ENCODE results near the gene C2orf80.
"Not testable (repeated sequence)": the region's sequence is repeated elsewhere in the genome, so short reads cannot be mapped to it uniquely, and the experiment has no call there.

Gene C2orf80

DNA sequence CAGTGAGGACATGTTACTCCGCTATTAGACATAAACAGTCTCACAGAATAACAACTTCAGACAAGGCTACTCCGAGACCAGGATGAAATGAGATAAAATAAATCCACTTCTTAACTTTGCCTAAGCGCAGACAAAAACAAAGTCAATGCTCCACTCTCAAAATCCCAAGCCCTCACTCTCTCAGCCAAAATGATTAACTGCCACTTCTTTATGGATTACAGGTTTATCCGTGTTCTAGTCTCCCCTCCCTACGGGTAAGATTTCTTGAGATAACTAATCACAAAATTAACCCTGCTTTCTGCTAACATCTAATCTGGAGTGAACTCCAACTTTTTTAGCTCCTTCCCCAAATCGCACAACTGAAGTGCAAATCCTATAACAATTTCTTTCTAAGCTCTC lies 59.1 kb downstream of the C2orf80 start:
- DNase-seq, result no peak

DNA sequence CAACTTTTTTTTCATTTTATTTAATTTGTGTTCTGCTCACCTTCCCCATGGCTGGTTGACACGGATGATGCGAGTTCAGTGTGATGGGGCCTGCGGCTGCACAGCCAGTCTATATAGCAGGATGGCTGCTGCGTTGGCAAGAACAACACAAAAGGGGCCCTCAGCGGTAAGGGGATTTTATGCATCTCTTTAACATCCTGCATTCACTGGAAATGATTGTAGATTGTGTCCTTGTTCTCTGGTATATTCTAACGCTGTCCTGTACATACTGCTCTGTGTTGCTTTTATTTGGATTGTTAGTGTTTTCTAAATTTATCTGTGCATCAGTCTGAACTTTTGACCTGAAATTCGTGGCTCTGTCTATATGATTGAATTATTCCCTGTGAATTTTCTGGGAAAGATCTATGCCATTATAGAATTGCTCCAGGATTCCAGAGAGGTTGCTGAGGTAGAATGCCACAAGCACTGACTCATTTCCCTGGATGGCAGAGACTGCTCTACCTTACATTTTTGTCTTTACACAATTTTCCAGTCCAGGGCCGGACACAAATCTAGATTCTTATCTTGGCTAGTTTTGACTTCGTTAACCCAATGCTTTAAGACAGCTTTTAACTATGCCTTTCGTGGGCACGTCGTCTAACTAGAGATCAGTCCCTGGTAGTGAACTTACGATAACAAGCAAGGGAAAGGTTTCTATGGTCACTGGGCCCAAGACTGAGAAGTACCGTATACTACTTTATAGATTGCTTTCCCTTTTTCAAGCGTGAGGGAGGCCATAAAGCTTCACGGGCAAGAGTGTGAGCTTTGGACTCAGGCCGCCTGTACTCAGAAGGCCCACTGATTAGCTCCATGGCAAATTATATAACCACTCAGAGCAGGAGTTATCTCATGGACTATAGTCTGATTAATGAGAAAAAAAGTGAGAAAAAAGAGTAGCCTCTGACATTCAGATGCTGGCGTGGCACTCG lies 59.8 kb downstream of the C2orf80 start, which contains the start of gene CRYGC:
CRYGC (minus strand) TSS at position 85 of the 968 bp plus-strand sequence; CDS start at position 49, 36 bp downstream.
- no peak for DNase-seq

DNA sequence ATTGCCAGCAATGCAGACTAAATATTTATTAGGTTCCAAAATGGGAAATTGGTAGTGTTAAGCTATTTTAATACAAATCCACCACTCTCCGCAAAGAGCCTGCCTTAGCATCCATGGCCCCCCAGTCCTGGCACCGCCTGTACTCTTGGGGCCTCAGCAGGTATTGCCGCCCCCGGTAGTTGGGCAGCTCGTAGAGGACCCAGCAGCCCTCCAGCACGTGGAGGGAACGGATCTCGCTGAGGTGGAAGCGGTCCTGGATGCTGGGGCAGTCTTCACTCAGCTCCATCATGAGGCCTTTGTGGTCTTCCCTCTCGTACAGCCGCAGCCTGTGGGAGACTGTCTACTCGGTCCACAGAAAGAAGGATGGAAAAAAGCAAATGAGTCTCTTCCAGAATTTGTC lies 61.7 kb downstream of the C2orf80 start:
- no peak for DNase-seq

DNA sequence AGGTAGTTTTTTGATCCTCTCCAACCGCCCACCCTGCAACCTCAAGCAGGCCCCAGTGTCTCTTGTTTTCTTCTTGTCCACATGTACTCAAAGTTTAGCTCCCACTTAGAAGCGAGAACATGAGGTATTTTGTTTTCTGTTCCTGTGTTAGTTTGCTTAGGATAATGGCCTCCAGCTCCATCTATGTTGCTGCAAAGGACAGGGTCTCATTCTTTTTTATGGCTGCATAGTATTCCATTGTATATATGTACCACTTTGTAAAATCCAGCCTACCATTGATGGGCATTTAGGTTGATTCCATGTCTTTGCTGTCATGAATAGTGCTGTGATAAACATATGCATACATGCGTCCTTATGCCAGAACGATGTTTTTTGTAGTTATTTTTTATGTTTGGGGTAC lies 62.7 kb downstream of the C2orf80 start:
- no peak for DNase-seq

DNA sequence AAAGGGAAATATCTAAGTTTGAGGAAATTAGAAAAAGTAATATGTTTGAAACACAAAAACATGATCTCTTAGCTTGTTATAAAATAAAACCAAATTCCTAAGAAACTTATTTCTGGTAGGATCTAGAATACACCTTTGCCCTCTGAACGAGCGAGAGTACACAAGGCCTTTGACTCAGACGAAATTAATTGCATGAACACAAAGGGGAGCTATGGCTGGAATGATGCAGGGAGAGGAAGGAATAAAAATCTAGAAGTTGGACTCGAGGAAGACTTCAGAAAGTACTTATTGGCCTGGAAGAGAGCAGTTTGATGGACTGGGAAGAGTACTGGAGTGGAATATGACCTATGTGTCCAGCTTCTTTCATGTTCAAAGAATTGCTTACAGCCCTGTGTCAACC lies 64.6 kb downstream of the C2orf80 start:
- DNase-seq, result no peak

DNA sequence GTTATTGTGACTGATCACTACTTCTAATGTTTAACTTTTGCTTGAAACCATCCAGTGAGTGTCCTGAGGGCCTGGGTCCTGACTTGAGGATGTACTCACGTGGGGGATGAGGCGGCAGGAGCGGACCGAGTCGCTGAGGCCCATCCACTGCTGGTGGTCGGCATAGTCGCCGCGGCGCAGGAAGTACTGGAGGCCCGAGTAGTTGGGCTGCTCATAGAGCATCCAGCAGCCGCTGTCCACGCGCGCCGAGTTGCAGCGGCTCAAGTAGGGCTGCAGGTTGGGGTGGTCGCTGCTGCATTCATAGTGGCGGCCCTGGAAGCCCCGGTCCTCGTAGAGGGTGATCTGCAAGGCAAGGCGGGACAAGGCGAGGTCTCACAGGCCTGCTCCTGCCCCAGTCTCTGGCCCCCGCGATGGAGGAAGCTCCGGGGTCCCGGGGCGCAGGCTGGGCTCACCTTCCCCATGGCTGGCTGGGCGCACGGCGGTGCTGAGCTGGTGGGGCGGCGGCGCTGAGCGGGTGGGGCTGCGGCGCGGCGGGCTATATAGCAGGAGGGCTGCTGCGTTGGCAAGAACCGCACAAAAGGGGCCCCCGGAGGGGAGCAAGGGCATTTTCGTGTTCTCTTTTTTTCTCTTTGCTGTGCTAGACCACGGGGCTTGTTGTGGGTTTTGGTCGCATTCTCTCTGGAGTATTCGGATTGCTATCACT lies 65.7 kb downstream of the C2orf80 start, which contains the start of gene CRYGD:
CRYGD (minus strand) TSS at position 512 of the 703 bp plus-strand sequence; CDS start at position 461, 51 bp downstream.
- DNase-seq, result not testable (repeated sequence)

DNA sequence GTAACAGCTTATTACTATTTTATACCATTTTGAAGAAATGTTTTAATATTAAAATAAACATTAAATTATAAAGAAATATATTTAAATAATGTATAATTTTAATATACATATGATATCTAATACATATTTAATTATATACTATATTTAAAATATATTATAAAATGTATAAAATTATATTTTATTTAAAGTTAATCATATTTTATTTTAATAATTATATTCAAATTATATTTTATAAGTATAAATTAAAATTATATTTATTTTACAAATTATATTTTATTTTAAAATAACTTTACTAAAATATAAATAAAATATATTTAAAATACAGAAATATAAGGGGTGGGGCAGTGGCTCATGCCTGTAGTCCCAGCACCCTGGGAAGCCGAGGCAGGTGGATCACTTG lies 67.6 kb downstream of the C2orf80 start:
- no peak for DNase-seq

DNA sequence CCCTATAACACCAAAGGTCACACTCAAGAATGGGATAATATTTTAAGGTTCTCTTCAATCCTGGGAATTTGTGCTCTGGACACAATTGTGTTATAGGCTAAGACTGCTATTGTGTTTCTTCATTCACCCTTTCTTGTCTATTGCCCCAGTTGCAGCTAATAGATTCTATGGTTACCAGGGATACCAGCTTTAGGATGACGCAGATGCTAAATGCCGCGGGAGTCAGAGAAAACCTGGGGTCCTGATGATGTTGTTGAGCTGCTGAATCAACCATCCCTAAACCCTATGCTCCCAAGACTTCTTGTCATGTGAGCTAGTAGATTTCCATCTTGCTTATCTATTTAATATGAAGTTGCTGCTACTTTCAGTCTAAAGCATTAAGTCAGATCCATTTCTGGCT lies 70.9 kb downstream of the C2orf80 start:
- no peak for DNase-seq

DNA sequence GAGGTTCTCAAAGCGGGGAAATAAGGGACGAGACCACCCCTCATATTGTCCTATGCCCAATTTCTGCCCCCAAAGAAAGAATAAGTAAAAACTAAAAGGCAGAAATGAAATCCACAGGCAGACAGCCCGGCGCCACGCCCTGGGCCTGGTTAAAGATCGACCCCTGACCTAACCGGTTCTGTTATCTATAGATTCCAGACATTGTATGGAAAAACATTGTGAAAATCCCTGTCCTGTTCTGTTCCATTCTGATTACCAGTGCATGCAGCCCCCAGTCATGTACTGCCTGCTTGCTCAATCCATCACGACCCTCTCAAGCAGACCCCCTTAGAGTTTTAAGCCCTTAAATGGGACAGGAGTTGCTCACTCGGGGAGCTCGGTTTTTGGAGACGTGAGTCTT lies 72.4 kb downstream of the C2orf80 start:
- not testable (repeated sequence) for DNase-seq

Measured in GDM1 (cell line).